K562 (cell line): ENCODE results near the gene GPX5. TPM values are rescaled to one million over a fixed set of nuclear protein-coding genes. Genes with fewer than 3 reads are reported as not detected.

Experiments used
- GABPA ChIP-seq: fragments of 200-800 bp; sonication (Bioruptor generic); conservative IDR thresholded peaks from 2 replicates; pipeline ENCODE4 v1.6.1; 2016; ENCODE audit warnings: low read depth, missing genetic modification characterization, missing compliant biosample characterization
- KAT2B ChIP-seq: IDR thresholded peaks from one replicate; pipeline ENCODE4 v1.6.1; 2012; ENCODE audit warnings: low read depth, mild to moderate bottlenecking, control low read depth, inconsistent platforms, low read length, moderate library complexity
- MCM7 ChIP-seq, 2 experiments: fragments of 450-650 bp; IDR thresholded peaks; 2 replicates each; pipeline ENCODE4 v1.6.1; 2016 to 2018
- NR1H2 ChIP-seq: sonication (generic); formaldehyde crosslinking; IDR thresholded peaks from 2 replicates; pipeline ENCODE4 v1.4.0; 2020; ENCODE audit warnings: mild to moderate bottlenecking, missing genetic modification reagents
- RBM39 ChIP-seq: fragments of 200-400 bp; formaldehyde crosslinking; optimal IDR thresholded peaks from 2 replicates; pipeline ENCODE3; 2018; ENCODE audit warnings: low read depth, low read length
- RNF219 ChIP-seq: fragments of 250-450 bp; sonication (Bioruptor Pico); IDR thresholded peaks from 2 replicates; pipeline ENCODE4 v1.5.0; 2022; ENCODE audit warnings: mild to moderate bottlenecking
- SIX5 ChIP-seq, 2 experiments: IDR thresholded peaks; 2 replicates each; pipeline ENCODE4 v1.6.1; 2011; ENCODE audit warnings: low read length in 2 of 2, borderline replicate concordance in 1 of 2, low read depth in 1 of 2, mild to moderate bottlenecking in 1 of 2, moderate library complexity in 1 of 2; ENCODE audit not compliant: insufficient read depth in 1 of 2
- ZNF140 ChIP-seq: fragments of 250-450 bp; sonication (Bioruptor Pico); IDR thresholded peaks from 2 replicates; pipeline ENCODE4 v1.8.0; 2021; ENCODE audit warnings: moderate library complexity, mild to moderate bottlenecking, inconsistent platforms
- ZNF609 ChIP-seq: sonication (generic); formaldehyde crosslinking; IDR thresholded peaks from 2 replicates; pipeline ENCODE4 v1.8.1; 2023; ENCODE audit warnings: missing genetic modification reagents, mild to moderate bottlenecking, borderline replicate concordance
- polyA plus RNA-seq, 8 experiments: library from polyadenylated mRNA; depleted of rRNA in 4 of 8; stranded (reverse) in 5 of 8; unstranded in 3 of 8; fragments of >200 nt; fragmentation: Nextera tagmentation in 2 of 8; fragmentation: Illumina TruSeq in 1 of 8; extraction: Ambion mirVana in 2 of 8; extraction: Trizol in 1 of 8; gene quantifications; 2 replicates each; pipeline versions ENCODE4 v1.2.1 to v1.2.3, GENCODE V29; 2011 to 2014; ENCODE audit warnings: inconsistent platforms in 1 of 8, missing spikeins in 1 of 8
- total RNA-seq, 7 experiments: library from RNA; depleted of rRNA in 6 of 7; stranded (reverse); fragments of >200 nt in 6 of 7; fragmentation: Illumina TruSeq in 2 of 7; extraction: Trizol in 2 of 7; gene quantifications; 2 replicates each; pipeline versions ENCODE4 v1.2.1 to v1.2.3, GENCODE V29; 2011 to 2021; ENCODE audit warnings: low replicate concordance in 1 of 7
- TF ChIP-seq, protein P1 (sequence below): sonication (generic); formaldehyde crosslinking; IDR thresholded peaks from 2 replicates; pipeline ENCODE4 v1.8.0; 2022; ENCODE audit warnings: mild to moderate bottlenecking, missing genetic modification reagents
- TF ChIP-seq, protein P2 (sequence below): sonication (generic); formaldehyde crosslinking; IDR thresholded peaks from 2 replicates; pipeline ENCODE4 v1.8.0; 2022; ENCODE audit warnings: mild to moderate bottlenecking, missing genetic modification reagents
- TF ChIP-seq, protein P3 (sequence below): sonication (generic); IDR thresholded peaks from 2 replicates; pipeline ENCODE4 v1.6.1; 2016

Gene GPX5
- total and polyA plus RNA-seq, 9 of the 15 experiments (the other 6 are each of a cell fraction or from before 2014, with no cell fraction given), result 0.07 to 0.18 (median 0.15) TPM; not detected in 6

DNA sequence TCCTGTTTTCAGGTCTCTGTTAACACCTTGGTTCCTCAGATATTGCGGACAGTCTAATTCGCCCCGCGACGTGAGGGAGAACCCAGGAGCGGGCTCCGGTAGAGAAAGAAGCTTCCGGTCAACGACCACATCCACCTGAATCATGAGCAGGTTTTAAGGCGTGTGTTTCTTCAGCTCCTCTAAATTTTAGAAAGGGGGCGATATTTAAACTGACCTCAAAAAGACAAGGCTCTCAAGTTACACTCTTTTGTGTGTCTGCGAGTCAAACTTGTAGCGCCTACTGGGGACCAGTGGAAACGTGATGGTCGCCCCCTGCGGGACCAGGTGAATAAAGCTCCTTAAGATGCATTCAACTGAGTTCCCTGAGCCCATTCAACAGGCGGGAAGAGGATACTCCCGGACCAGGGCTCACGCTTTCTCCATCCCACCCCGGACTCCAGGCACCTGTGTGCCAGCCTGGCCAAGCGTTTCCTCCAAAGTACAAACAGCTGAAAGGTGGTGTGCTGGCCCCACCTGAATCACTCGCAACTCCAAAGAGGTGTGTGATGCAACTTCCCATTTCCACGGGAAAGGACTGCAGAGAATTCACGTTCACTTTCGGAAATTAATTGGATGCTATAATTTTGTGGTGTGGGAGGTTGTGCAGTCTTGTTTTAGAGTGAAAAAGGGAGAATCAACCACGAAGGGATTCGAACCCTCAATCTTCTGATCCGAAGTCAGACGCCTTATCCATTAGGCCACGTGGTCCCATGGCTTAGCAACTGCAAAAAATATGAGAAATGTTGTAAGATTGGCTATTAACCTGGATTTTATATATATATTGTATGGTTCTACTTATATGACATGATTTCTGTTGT lies 17.0 kb downstream of the GPX5 start (continued):
- TF ChIP-seq, protein P1, sequence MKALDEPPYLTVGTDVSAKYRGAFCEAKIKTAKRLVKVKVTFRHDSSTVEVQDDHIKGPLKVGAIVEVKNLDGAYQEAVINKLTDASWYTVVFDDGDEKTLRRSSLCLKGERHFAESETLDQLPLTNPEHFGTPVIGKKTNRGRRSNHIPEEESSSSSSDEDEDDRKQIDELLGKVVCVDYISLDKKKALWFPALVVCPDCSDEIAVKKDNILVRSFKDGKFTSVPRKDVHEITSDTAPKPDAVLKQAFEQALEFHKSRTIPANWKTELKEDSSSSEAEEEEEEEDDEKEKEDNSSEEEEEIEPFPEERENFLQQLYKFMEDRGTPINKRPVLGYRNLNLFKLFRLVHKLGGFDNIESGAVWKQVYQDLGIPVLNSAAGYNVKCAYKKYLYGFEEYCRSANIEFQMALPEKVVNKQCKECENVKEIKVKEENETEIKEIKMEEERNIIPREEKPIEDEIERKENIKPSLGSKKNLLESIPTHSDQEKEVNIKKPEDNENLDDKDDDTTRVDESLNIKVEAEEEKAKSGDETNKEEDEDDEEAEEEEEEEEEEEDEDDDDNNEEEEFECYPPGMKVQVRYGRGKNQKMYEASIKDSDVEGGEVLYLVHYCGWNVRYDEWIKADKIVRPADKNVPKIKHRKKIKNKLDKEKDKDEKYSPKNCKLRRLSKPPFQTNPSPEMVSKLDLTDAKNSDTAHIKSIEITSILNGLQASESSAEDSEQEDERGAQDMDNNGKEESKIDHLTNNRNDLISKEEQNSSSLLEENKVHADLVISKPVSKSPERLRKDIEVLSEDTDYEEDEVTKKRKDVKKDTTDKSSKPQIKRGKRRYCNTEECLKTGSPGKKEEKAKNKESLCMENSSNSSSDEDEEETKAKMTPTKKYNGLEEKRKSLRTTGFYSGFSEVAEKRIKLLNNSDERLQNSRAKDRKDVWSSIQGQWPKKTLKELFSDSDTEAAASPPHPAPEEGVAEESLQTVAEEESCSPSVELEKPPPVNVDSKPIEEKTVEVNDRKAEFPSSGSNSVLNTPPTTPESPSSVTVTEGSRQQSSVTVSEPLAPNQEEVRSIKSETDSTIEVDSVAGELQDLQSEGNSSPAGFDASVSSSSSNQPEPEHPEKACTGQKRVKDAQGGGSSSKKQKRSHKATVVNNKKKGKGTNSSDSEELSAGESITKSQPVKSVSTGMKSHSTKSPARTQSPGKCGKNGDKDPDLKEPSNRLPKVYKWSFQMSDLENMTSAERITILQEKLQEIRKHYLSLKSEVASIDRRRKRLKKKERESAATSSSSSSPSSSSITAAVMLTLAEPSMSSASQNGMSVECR (CRISPR knock-in tag), result peak; percentile 79
- TF ChIP-seq, protein P2, sequence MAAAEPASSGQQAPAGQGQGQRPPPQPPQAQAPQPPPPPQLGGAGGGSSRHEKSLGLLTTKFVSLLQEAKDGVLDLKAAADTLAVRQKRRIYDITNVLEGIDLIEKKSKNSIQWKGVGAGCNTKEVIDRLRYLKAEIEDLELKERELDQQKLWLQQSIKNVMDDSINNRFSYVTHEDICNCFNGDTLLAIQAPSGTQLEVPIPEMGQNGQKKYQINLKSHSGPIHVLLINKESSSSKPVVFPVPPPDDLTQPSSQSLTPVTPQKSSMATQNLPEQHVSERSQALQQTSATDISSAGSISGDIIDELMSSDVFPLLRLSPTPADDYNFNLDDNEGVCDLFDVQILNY (CRISPR knock-in tag), result peak; percentile 84; the same call in 1 of the 2 replicates
- TF ChIP-seq RBM39 (peak; percentile 81), ZNF140 (CRISPR knock-in tag) (no peak), SIX5 (IDR thresholded peaks at IDR 0.05; ENCODE audit: borderline replicate concordance in 1 of 2, insufficient read depth in 1 of 2, low read depth in 1 of 2, low read length in 2 of 2) (peak in 1 of 2 experiments; percentile 17; a peak in 1 of 4 replicates), ZNF609 (CRISPR knock-in tag) (peak; percentile 93), KAT2B (peak; percentile 91), RNF219 (CRISPR knock-in tag) (0 out of 2 replicates have a peak, but pooled peaks have one; percentile 33), MCM7 (IDR thresholded peaks at IDR 0.05) (no peak; a peak in 1 of 4 replicates), GABPA (tag) (peak; percentile 72), NR1H2 (CRISPR knock-in tag) (0 out of 2 replicates have a peak, but pooled peaks have one; percentile 76)
- TF ChIP-seq, protein P3, sequence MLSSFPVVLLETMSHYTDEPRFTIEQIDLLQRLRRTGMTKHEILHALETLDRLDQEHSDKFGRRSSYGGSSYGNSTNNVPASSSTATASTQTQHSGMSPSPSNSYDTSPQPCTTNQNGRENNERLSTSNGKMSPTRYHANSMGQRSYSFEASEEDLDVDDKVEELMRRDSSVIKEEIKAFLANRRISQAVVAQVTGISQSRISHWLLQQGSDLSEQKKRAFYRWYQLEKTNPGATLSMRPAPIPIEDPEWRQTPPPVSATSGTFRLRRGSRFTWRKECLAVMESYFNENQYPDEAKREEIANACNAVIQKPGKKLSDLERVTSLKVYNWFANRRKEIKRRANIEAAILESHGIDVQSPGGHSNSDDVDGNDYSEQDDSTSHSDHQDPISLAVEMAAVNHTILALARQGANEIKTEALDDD, result peak; percentile 69
